Fibroblast of pulmonary artery (primary cell): Measurements from ENCODE around the gene SYT13.
A peak's percentile ranks its signal among the peaks of the same experiment; 100 is the strongest.
"Not testable (repeated sequence)": the region's sequence is repeated elsewhere in the genome, so short reads cannot be mapped to it uniquely, and the experiment has no call there.

Source experiments
- DNase-seq: peaks from one replicate; pipeline ENCODE4 v3.0.0-alpha.2; 2010; ENCODE audit warnings: low read depth
- H3K4me3 ChIP-seq: replicated peaks from 2 replicates; pipeline ENCODE4 v1.5.1; 2011; ENCODE audit warnings: low read depth, mild to moderate bottlenecking, control low read depth, low read length, moderate library complexity
- TF ChIP-seq, protein P1 (sequence below): IDR thresholded peaks from 2 replicates; pipeline ENCODE4 v1.5.1; 2011; ENCODE audit warnings: mild to moderate bottlenecking, control low read depth, low read length, inconsistent platforms; ENCODE audit errors: missing control alignments

Gene SYT13

DNA sequence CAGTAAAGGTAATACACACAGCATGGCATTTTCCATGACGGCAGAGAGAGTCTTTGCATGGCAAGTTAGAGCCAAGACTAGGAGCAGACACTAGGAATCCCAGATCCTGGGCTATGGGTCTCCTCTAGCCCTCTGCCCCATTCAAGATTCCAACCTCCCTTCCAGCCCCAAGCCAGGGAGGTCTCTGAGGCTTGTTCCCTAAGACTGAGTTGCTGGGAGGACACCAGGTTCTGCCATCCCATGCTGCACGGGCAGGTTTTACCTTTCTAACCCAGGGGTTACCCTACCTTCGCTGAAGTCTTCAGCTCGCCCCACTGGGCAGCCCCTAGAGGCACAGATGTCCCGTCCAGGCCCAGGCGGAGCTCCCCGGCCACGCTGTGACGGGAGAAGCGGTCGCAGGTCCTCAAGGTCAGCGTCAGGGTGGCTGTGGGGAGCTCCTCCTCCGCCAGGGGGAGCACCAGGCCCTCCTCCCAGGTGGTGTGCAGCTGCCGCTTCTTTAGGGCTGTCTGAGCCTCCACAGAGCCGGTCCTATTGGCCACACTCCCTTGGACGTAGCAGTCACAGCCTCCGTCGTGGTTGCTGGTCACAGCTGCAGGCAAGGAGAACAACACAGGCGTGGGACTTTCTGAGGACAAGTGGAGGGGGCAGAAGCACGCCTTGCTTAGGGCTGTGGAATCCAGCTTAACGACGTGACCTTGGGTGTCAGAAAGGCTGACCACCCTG lies 33.8 kb downstream of the SYT13 start:
- H3K4me3 ChIP-seq = no peak overlapping the region
- TF ChIP-seq, protein P1, sequence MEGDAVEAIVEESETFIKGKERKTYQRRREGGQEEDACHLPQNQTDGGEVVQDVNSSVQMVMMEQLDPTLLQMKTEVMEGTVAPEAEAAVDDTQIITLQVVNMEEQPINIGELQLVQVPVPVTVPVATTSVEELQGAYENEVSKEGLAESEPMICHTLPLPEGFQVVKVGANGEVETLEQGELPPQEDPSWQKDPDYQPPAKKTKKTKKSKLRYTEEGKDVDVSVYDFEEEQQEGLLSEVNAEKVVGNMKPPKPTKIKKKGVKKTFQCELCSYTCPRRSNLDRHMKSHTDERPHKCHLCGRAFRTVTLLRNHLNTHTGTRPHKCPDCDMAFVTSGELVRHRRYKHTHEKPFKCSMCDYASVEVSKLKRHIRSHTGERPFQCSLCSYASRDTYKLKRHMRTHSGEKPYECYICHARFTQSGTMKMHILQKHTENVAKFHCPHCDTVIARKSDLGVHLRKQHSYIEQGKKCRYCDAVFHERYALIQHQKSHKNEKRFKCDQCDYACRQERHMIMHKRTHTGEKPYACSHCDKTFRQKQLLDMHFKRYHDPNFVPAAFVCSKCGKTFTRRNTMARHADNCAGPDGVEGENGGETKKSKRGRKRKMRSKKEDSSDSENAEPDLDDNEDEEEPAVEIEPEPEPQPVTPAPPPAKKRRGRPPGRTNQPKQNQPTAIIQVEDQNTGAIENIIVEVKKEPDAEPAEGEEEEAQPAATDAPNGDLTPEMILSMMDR = peak; percentile 50
- peak; percentile 20 for DNase-seq

DNA sequence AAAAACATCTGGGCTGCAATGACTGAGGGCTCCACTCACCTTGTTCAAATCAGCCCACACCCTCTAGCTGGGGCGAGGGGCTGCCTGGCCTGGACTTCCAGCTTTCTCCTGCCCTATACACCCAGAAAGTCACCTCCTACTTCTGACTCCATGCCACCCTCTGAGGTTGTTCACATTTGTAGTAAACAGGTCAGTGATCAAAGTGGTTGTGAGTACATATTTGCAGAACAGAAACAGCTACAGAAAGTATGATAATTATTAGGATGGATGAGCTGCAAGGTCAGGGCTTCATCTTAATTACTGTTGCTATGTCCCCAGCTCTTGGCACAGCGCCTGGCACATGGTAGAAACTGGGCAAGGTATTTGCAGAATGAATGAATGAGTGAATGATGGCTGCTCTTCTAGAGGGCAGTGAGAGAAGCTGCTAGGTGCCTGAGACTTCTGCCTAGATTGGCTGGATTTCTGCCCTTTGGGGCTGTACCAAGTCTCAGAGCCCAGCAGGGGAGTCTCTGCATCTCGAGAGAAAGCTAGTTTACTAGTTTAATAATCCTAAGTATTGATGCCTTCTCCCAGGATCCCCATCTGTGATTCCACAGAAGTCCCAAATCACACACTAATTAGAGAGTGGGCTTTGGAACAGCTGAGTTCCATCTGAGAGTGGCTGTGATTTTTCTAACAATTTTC lies 36.0 kb downstream of the SYT13 start:
- H3K4me3 ChIP-seq = no peak overlapping the region
- DNase-seq = no peak
- TF ChIP-seq, protein P1 = no peak

DNA sequence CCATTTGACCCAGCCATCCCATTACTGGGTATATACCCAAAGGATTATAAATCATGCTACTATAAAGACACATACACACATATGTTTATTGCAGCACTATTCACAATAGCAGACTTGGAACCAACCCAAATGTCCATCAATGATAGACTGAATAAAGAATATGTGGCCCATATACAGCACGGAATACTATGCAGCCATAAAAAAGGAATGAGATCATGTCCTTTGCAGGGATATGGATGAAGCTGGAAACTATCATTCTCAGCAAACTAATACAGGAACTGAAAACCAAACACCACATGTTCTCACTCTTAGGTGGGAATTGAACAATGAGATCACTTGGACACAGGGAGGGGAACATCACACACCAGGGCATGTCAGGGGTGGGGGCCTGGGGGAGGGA lies 36.8 kb downstream of the SYT13 start:
- H3K4me3 ChIP-seq = not testable (repeated sequence)

DNA sequence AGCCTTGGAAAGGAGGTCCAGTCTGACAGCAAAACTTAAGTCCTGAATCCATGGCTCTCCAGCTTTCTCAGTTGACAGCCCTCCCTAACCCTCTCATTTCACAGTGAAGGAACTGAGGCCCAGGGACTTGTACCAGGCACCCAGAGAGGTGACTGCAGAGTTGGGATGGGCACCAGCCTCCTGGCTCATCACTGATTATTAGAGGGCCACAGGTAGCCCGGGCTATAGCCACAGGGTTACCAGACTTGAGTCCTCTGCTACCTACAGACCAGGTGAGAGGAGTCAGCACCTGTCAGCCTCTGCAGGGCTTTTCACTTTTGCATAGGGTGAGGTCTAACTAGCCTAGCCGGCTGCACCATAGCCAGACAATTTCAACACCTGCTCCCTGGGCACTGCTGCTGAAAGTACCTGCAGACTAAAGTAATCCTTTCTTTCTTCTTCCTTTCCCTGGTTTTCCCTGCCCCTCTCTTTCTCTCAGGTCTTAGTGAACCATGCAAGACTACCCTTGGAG lies 37.6 kb downstream of the SYT13 start:
- TF ChIP-seq, protein P1 = no peak
- DNase-seq = no peak
- H3K4me3 ChIP-seq = no peak overlapping the region

More for the DNA sequence above, 36.8 kb downstream of the SYT13 start:
- DNase-seq = not testable (repeated sequence)

DNA sequence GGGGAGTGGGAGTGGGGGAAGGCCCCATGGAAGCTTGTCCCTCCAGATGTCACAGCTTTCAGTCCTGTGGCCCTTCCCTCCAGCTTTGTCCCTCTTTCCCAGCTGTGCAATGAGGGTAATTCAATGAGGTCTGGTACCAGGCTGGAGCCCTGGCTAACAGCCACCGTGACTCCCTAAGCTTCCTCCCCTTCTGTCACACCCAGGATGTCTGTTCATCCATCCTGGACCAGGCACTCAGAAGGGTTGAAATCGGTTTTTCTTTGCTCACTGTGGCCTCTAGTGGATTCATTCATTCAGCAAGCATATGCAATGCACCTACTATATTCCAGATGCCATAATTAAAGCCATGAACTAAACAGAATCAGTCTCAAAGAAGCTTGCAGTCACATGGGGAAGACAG lies 38.7 kb downstream of the SYT13 start:
- H3K4me3 ChIP-seq = no peak overlapping the region
- peak; percentile 17 for DNase-seq
- TF ChIP-seq, protein P1 = peak; percentile 11

DNA sequence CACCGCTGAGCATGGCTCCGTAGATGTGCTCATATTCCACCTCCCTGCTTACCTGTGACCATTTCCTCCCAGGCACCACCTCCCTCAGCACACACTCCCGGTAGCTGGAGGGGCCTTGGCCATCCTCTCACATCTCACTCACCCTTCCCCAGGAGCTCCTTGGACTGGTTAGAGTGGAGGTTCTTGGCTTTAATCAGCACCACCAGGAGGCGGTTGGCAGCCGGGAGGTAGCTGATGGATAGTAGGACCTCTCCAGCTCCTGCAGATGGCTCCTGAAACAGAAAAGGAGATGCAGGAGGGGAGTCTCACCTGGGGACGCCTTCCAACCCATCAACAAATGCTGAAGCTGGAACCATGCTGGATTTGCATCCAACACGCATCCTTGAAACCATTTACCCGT lies 39.9 kb downstream of the SYT13 start:
- DNase-seq = no peak
- TF ChIP-seq, protein P1 = no peak
- H3K4me3 ChIP-seq = no peak overlapping the region

DNA sequence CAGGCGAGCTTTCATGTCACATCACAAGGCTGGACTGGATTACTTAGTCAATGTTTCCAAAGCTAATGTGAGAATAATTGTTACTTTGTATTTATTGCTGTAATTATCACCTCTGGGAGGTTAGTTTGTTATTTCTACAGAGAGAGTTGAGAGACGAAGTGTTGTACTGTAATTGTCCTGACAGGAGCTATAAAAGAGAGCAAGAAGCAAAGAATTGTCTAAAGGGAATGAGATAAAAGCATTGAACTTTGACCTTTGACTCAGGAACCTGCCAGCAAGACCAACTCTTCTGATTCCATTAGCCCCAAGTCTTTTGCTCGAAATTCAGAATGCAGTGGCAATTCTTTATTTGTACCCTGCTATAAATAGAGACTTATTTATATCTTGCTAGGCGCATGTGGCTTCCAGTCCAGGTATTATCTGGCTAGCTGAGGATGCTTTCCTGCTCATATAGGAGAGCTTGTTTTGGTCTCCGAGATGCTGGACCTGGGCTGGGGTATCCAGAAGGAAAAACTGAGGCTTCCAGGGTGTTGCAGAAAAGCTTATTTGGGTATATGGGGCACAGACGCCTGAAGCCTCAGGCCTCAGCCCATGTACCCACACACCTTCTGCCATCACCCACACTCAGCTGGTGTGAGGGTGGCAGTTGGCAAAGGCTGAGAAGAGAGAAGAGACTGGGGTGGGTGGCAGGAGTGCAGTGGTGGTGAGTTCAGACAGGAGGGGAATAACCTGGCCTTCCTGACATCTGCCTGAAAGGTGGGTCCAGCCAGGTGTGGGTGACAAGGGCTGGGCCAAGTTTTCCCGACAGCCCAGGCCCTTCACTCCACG lies 40.7 kb downstream of the SYT13 start:
- no peak overlapping the region for H3K4me3 ChIP-seq
- no peak for DNase-seq
- TF ChIP-seq, protein P1 = no peak
